ENCODE measurements around the gene CDC42EP3.

Gene CDC42EP3

DNA sequence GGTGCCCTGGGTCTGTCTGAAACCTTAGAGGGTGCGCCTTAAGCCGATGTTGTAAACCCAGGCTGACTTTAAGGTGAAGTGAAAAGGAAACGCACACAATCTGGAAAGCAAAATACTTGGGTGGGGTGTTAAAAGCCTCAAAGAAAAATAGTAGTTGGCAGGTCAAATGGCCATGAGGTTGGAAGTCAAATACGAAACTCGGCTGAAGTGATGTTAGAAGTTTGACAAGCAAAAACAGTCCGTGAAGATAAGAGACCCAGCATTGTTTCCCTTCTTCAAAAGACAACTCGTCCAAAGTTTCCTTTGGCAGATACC is 1.4 kb upstream of the CDC42EP3 start:
- no peak for DNase-seq
- H3K36me3 ChIP-seq = no peaks in the 10 kb centered on the region
- intact Hi-C loops (cut with DNase I; ENCODE audit: low total_unique reads) = loop anchor here (5.0 kb wide), 1 partner anchor 146 kb away; no protein-coding TSS in a partner anchor
- H3K27ac ChIP-seq = peak overlapping the region; percentile 97
- peak overlapping the region; percentile 74 to 97 for H3K4me3 ChIP-seq
- no peaks in the 10 kb centered on the region for H3K9me3 ChIP-seq
- TF ChIP-seq, protein P1, sequence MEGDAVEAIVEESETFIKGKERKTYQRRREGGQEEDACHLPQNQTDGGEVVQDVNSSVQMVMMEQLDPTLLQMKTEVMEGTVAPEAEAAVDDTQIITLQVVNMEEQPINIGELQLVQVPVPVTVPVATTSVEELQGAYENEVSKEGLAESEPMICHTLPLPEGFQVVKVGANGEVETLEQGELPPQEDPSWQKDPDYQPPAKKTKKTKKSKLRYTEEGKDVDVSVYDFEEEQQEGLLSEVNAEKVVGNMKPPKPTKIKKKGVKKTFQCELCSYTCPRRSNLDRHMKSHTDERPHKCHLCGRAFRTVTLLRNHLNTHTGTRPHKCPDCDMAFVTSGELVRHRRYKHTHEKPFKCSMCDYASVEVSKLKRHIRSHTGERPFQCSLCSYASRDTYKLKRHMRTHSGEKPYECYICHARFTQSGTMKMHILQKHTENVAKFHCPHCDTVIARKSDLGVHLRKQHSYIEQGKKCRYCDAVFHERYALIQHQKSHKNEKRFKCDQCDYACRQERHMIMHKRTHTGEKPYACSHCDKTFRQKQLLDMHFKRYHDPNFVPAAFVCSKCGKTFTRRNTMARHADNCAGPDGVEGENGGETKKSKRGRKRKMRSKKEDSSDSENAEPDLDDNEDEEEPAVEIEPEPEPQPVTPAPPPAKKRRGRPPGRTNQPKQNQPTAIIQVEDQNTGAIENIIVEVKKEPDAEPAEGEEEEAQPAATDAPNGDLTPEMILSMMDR (IDR thresholded peaks at IDR 0.05) = no peak
- peaks cover 0 to 25% (median 13%) of the 10 kb centered on the region in 4 donors for H3K4me1 ChIP-seq
- no peaks in the 10 kb centered on the region for H3K27me3 ChIP-seq

DNA sequence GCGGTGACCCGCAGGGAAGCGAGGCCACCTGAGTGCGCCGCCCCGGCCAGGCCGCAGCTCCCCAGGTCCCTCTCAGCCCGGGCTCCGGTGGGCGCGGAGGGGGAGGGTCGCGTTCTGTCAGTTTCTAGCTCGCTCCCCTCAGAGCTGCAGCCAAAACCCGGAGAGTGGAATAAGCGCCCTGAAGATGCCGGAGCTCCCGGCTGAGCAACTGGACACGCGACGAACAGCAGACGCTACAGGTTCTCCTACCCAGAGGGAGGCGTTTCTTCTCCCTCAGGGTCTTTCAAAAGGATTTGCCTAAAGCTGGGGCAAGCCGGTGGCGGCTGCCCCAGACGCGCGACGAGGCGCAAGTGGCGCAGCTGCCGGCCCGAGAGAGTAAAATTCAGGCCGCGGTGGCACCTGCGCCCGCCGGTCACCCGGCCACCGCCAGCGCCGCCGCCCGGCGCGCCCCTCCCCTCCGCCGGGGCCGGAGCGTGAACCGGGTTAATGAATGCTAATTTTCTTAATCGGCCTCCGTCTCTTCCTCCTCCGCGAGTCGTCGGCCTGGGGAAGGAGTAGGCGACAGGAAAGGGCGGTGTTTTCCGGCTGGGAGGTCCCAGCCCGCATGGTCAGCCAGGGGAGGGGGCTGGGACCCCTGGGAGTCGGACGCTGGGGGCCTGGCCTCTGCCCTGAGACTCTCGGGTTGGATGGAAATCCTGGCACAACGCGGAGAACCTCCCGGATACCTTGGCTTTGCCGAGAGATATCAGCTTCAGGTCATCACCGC is 845 bp upstream of the CDC42EP3 start:
- Histone ChIP-seq H3K4me3 (peak overlapping the region; percentile 74 to 97), H3K27ac (peak overlapping the region; percentile 97), H3K4me1 (peaks cover 0 to 30% (median 18%) of the 10 kb centered on the region in 4 donors), H3K36me3 (no peaks in the 10 kb centered on the region), H3K9me3 (no peaks in the 10 kb centered on the region), H3K27me3 (no peaks in the 10 kb centered on the region)
- intact Hi-C loops (cut with DNase I; ENCODE audit: low total_unique reads) = loop anchor here (5.0 kb wide), 1 partner anchor 145 kb away; no protein-coding TSS in a partner anchor
- DNase-seq = peak; percentile 66 to 85
- TF ChIP-seq, protein P1 (IDR thresholded peaks at IDR 0.05) = no peak

DNA sequence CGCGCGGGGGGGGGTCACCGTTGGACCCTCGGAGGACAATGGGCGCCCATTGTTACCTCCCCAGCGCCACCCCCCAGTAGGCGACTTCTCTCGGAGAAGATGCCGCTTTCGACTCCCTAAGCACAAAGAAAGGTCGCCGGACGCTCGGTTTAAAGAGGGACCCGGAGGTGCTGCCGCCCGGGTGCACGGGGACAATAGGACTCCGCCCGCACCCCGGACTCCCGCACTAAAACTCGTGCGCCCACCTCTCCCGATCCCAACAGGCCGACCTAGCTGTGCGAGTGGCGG is 318 bp upstream of the CDC42EP3 start:
- Histone ChIP-seq H3K36me3 (peaks cover 0 to 5% (median 0%) of the 10 kb centered on the region in 3 donors), H3K27ac (peak overlapping the region; percentile 97), H3K9me3 (no peaks in the 10 kb centered on the region), H3K4me3 (peak overlapping the region; percentile 74 to 97), H3K4me1 (peaks cover 0 to 36% (median 22%) of the 10 kb centered on the region in 4 donors), H3K27me3 (no peaks in the 10 kb centered on the region)
- intact Hi-C loops (cut with DNase I; ENCODE audit: low total_unique reads) = loop anchor here (5.0 kb wide), 1 partner anchor 144 kb away; no protein-coding TSS in a partner anchor
- TF ChIP-seq, protein P1 (IDR thresholded peaks at IDR 0.05) = no peak
- DNase-seq = peak; percentile 30 to 70

DNA sequence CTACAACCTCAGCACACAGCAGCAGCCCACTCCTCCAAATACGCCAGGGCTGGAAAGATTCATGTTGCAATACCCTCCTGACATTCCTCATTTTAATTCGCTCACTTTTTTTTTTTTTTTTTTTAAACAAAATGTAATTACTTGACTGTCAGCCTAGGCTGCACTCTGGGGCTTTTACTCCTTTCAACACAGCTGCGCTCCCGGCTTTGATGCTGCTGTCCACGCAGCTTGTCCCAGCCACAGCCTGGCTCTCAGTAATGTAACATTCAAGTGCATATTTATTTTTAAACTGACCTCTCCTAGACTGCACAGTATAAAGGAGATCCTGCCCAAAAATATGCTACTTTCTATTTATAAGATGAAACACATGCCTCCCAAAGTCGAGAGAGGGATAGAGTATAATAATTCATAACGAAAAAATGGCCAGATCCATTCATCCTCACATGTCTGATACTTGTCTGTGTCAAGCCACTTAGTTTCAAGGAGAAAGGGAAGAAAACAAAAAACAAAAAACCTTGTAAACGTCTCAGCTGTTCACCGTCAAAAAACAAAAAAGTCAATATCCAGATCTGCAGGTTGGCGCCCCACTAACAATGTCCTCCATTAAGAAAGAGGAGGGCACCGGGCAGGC is 949 bp downstream of the CDC42EP3 start:
- H3K36me3 ChIP-seq = peaks cover 0 to 6% (median 0%) of the 10 kb centered on the region in 3 donors
- H3K27ac ChIP-seq = peak overlapping the region; percentile 97
- H3K9me3 ChIP-seq = no peaks in the 10 kb centered on the region
- H3K4me1 ChIP-seq = peaks cover 0 to 48% (median 31%) of the 10 kb centered on the region in 4 donors
- H3K27me3 ChIP-seq = no peaks in the 10 kb centered on the region
- DNase-seq = no peak
- TF ChIP-seq, protein P1 (IDR thresholded peaks at IDR 0.05) = no peak
- peak overlapping the region; percentile 74 to 97 for H3K4me3 ChIP-seq
- intact Hi-C loops (cut with DNase I; ENCODE audit: low total_unique reads) = loop anchor here (5.0 kb wide), 1 partner anchor 143 kb away; no protein-coding TSS in a partner anchor

DNA sequence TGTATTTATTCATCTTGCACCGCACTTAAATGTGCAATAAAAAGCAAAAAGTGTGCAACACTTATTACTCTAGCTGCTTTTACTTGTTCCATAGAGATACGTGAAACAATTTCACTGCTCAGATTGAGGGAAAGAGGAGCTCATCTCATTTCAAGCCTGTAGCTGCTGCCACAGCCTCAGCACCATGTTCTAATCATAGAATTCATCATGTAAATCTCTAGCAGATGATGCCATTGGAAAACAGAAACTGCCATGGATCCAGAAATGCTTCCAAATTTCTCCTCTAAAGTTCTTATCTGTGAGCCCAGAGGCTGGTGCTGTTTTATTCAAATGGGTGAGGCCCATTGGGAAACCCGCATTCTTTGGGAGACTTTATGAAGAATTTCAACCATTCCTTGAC is 2.0 kb downstream of the CDC42EP3 start:
- H3K27ac ChIP-seq = peak overlapping the region; percentile 97
- peak overlapping the region; percentile 74 to 97 for H3K4me3 ChIP-seq
- DNase-seq = no peak
- no peaks in the 10 kb centered on the region for H3K27me3 ChIP-seq
- no peaks in the 10 kb centered on the region for H3K9me3 ChIP-seq
- intact Hi-C loops (cut with DNase I; ENCODE audit: low total_unique reads) = no loop called here
- peaks cover 0 to 59% (median 34%) of the 10 kb centered on the region in 4 donors for H3K4me1 ChIP-seq
- TF ChIP-seq, protein P1 (IDR thresholded peaks at IDR 0.05) = no peak
- peaks cover 0 to 6% (median 0%) of the 10 kb centered on the region in 3 donors for H3K36me3 ChIP-seq

Data from tibial artery (tissue), 4 donors.